ENCODE results near the gene HDGFL1.

DNA sequence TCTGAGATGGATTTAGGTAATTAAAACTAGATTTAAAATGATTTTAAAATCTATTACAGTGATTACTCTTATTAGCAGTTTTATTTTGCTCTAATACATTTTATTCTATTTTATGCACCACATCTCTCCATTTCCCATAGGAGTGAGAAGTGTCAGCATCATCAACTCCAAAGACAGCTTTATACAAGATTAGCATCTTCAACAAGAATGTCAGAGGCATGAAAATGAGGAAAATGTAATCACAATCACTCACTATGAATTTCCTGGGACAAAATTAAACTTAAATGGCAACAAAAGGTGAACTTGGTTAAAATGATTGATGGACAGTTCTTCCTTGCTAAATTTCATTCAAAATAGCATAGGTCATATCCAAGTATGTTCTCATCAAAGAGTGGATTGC is 19.8 kb downstream of the HDGFL1 start:
- TF ChIP-seq, protein P1, sequence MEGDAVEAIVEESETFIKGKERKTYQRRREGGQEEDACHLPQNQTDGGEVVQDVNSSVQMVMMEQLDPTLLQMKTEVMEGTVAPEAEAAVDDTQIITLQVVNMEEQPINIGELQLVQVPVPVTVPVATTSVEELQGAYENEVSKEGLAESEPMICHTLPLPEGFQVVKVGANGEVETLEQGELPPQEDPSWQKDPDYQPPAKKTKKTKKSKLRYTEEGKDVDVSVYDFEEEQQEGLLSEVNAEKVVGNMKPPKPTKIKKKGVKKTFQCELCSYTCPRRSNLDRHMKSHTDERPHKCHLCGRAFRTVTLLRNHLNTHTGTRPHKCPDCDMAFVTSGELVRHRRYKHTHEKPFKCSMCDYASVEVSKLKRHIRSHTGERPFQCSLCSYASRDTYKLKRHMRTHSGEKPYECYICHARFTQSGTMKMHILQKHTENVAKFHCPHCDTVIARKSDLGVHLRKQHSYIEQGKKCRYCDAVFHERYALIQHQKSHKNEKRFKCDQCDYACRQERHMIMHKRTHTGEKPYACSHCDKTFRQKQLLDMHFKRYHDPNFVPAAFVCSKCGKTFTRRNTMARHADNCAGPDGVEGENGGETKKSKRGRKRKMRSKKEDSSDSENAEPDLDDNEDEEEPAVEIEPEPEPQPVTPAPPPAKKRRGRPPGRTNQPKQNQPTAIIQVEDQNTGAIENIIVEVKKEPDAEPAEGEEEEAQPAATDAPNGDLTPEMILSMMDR (IDR thresholded peaks at IDR 0.05; ENCODE audit: insufficient read depth, low read length), result no peak
- TF ChIP-seq SPI1 (IDR thresholded peaks at IDR 0.05; ENCODE audit: borderline replicate concordance, low read depth), result no peak
